Muscle layer of duodenum (tissue), 2 donors: ENCODE measurements around the gene CLASRP.
"Not testable (repeated sequence)": the region's sequence is repeated elsewhere in the genome, so short reads cannot be mapped to it uniquely, and the experiment has no call there.

Source experiments
- H3K27ac ChIP-seq: one replicate; pipeline ENCODE4 v1.7.0; 2013; ENCODE audit warnings: mild to moderate bottlenecking, low read length
- H3K27me3 ChIP-seq: one replicate; pipeline ENCODE4 v1.7.0; 2013; ENCODE audit warnings: low read depth, mild to moderate bottlenecking, control low read depth, low read length
- H3K36me3 ChIP-seq, 2 donors: one replicate each; pipeline ENCODE4 v1.7.0; 2013; ENCODE audit warnings: low read length in 2 of 2, control low read depth in 1 of 2, mild to moderate bottlenecking in 1 of 2; ENCODE audit not compliant: insufficient read depth in 2 of 2, control insufficient read depth in 1 of 2
- H3K4me1 ChIP-seq, 2 donors: one replicate each; pipeline ENCODE4 v1.7.0; 2013; ENCODE audit warnings: low read length in 2 of 2, mild to moderate bottlenecking in 2 of 2, control low read depth in 1 of 2, moderate library complexity in 1 of 2; ENCODE audit not compliant: insufficient read depth in 2 of 2, control insufficient read depth in 1 of 2
- H3K4me3 ChIP-seq, 2 donors: one replicate each; pipeline ENCODE4 v1.7.0; 2013; ENCODE audit warnings: low read length in 2 of 2, low read depth in 1 of 2, mild to moderate bottlenecking in 1 of 2
- H3K9me3 ChIP-seq, 2 donors: one replicate each; pipeline ENCODE4 v1.7.0; 2013; ENCODE audit warnings: low read length in 2 of 2, control low read depth in 1 of 2, mild to moderate bottlenecking in 1 of 2; ENCODE audit not compliant: control insufficient read depth in 1 of 2
- donor health status: healthy.

Gene CLASRP

DNA sequence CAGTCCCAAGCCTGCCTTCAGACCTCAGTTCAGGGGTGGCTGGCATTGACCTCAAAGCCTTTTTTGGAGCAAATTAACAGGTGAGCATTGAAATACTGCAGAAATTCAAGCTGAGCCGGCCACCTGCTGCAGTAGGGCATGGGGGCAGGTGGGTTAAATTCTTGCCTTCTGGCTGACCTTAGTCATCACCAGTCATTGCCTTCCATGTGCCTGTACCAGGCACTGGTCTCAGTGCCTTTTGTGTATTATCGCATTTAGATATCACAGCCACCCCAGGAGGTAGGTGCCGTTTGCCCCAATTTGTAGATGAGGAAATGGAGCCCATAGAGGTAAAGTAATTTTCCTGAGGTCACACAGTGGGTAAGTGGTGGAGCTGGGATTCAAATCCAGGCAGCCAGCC is 61.4 kb downstream of the CLASRP start:
- Histone ChIP-seq H3K36me3 (no peaks in the 10 kb centered on the region), H3K9me3 (no peaks in the 10 kb centered on the region), H3K4me1 (peaks cover 33 to 51% of the 10 kb centered on the region in 2 donors), H3K4me3 (no peak overlapping the region), H3K27ac (peak overlapping the region; percentile 19), H3K27me3 (no peaks in the 10 kb centered on the region)

DNA sequence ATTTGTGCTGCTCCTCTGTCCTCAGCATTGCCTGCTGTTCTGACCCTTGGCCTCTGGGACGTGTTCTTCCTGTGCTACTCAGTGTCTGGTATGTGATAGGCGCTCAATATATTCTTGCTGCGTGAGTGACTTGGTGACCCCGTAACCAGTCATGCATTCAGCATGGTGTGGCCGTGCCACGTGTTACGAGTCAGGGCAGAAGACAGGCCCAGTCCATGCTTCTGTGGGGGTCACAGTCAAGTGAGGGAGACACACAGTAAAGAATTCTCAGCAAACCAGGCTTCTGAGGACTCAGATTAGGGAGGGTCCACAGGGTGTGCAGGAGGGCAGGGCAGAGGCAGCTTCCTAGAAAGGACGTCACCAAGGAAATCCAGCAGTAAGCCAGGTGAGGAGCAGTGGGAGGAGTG is 62.0 kb downstream of the CLASRP start:
- Histone ChIP-seq H3K36me3 (no peaks in the 10 kb centered on the region), H3K27me3 (no peaks in the 10 kb centered on the region), H3K4me3 (no peak overlapping the region), H3K27ac (no peak overlapping the region), H3K4me1 (peaks cover 33 to 45% of the 10 kb centered on the region in 2 donors), H3K9me3 (no peaks in the 10 kb centered on the region)

DNA sequence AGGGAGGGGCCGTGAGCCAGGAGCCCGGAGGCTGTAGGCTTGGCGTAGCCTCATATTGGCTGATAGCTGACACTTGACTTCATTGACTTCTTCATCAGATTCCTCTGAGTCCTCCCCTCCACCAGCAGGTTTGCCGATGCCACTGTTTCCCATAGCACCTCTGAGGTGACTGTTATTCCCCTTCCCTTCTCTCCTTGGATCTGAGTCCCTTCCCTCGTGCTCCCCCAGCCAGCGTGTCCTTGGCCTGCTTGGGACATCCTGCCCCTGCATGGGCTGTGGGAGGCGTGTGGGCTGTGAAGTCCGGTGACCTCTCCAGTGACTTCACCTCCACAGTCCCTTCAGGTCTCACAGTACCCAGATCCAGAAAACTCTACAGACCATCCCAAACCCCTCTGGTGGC is 63.0 kb downstream of the CLASRP start:
- H3K27ac ChIP-seq = no peak overlapping the region
- H3K4me3 ChIP-seq = no peak overlapping the region
- no peaks in the 10 kb centered on the region for H3K27me3 ChIP-seq
- no peaks in the 10 kb centered on the region for H3K9me3 ChIP-seq
- H3K36me3 ChIP-seq = no peaks in the 10 kb centered on the region
- H3K4me1 ChIP-seq = peaks cover 33 to 37% of the 10 kb centered on the region in 2 donors

DNA sequence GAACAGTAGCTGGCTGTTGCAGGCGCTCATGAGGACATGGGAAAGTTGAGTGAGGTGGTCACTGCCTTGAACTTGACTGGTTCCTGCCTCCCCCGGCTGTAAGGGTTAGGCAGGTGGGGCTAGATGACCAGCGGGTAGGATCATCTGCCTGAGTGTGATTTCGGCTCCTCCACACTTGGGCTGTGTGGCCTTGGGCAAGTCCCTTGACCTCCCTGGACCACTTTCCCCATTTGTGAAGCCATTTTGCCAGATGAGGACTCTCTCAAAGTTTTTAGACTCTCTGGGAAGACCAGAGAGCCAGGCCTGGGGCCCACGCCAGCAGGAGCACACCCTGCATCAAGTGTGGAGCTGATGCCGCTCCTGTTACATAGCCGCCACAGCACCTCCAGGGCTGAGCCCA is 63.6 kb downstream of the CLASRP start:
- no peaks in the 10 kb centered on the region for H3K9me3 ChIP-seq
- no peaks in the 10 kb centered on the region for H3K27me3 ChIP-seq
- no peak overlapping the region for H3K4me3 ChIP-seq
- H3K36me3 ChIP-seq = no peaks in the 10 kb centered on the region
- peaks cover 32 to 33% of the 10 kb centered on the region in 2 donors for H3K4me1 ChIP-seq
- no peak overlapping the region for H3K27ac ChIP-seq

DNA sequence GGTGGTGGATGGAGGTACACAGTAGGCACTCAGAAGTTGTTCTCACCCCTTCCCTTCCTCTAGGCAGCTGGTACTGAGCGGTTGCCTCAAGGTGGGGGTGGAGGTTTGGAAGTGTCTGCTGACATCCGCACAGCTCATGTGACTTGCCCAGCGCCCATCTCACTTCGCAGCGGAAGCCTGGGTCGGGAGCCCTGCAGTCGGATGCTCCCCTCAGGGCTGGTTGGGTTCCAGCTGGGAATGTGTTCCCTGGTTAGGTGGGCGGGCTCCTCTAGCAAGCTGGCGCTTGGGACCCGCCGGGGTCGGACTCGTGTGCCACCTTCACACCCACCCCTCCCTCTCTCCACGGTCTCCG is 64.3 kb downstream of the CLASRP start:
- H3K27ac ChIP-seq = no peak overlapping the region
- peaks cover 26 to 28% of the 10 kb centered on the region in 2 donors for H3K4me1 ChIP-seq
- no peaks in the 10 kb centered on the region for H3K27me3 ChIP-seq
- H3K9me3 ChIP-seq = no peaks in the 10 kb centered on the region
- no peaks in the 10 kb centered on the region for H3K36me3 ChIP-seq
- H3K4me3 ChIP-seq = no peak overlapping the region

DNA sequence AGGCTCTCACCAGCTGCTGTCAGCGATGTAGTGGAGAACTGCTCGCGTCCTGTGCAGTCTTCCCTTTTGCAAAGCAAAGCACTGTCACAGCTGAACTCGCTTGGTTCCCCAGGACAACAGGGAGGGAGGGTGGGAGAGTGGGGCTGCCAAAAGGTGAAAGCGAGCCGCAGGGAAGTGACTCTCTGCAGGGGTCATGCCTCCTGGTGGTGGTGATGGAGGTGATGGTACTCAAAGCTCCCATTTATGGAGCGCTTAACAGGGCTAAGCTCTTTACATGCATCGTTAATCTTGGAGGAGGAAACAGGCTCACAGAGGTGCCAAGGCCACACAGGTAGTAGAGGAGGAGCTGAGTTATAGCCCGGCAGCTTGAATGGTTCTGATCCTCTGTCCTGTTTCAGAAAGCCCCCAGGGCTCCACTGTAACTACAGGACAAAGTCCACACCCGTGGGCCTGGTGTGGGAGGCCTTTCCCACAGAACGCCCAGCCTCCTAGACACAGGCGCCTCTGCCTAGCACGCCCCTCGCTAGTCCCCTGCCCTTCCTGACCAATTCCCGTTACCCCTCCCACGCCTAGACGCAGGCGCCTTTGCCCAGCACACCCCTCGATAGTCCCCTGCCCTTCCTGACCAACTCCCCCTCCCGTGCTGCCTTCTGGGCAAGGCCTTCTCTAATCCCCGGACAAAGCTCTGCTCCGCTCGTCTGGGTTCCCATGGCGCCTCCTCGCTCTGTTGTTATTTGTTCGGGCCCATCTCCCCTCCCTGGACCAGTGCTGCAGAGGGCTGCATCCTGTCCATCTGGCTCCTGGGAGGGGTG is 64.9 kb downstream of the CLASRP start:
- peaks cover 20 to 25% of the 10 kb centered on the region in 2 donors for H3K4me1 ChIP-seq
- H3K27ac ChIP-seq = no peak overlapping the region
- H3K4me3 ChIP-seq = no peak overlapping the region
- H3K9me3 ChIP-seq = no peaks in the 10 kb centered on the region
- no peaks in the 10 kb centered on the region for H3K36me3 ChIP-seq
- no peaks in the 10 kb centered on the region for H3K27me3 ChIP-seq

DNA sequence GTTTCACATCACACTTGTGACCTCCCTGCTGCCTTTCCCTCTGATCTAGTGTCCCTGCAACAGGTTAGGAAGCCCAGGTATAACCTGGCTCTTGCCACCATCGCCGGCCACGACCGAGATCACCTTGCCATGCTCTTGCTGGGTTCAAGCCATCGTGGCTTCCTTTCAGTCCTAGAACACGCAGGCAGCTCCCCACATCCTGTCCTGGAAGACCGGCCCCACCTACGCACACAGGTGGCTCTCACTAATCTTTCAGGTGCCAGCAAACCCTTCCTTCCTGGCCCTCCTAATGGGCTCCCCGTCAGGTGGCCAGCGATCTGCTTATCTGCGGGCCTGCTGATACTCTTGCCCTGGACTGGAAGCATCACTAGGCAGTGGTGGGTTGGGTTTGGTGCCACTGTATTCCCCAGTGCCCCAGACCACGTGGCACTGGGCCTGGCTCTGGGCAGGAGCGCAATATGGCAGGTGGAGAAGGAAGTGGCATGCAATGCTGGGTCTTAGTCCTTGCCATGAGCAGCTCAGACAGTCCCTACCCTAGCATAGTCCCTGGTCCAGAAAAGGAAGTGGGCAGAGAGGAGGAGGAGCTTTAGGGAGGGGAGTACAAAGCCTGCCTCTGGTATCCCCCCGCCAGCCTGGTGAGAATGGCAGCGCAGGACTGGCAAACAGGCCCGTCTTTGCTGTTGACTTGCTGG is 66.0 kb downstream of the CLASRP start:
- Histone ChIP-seq H3K9me3 (no peaks in the 10 kb centered on the region), H3K27me3 (no peaks in the 10 kb centered on the region), H3K4me1 (peaks cover 11 to 19% of the 10 kb centered on the region in 2 donors), H3K4me3 (no peak overlapping the region), H3K27ac (no peak overlapping the region), H3K36me3 (no peaks in the 10 kb centered on the region)

DNA sequence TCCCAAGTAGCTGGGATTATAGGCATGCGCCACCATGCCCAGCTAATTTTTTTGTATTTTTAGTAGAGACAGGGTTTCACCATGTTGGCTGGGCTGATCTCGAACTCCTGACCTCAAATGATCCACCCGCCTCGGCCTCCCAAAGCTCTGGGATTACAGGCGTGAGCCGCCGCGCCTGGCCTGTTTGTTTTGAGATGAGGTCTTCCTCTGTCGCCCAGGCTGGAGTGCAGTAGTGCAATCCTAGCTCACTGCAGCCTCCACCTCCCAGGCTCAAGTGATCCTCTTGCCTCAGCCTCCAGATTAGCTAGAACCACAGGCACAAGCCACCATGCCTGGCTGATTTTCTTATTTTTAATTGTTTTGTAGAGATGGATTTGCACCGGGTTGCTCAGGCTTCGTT is 67.5 kb downstream of the CLASRP start:
- H3K36me3 ChIP-seq, H3K27me3 ChIP-seq, H3K27ac ChIP-seq, H3K9me3 ChIP-seq, H3K4me3 ChIP-seq: not testable (repeated sequence)
- peaks cover 11 to 14% of the 10 kb centered on the region in 2 donors for H3K4me1 ChIP-seq

DNA sequence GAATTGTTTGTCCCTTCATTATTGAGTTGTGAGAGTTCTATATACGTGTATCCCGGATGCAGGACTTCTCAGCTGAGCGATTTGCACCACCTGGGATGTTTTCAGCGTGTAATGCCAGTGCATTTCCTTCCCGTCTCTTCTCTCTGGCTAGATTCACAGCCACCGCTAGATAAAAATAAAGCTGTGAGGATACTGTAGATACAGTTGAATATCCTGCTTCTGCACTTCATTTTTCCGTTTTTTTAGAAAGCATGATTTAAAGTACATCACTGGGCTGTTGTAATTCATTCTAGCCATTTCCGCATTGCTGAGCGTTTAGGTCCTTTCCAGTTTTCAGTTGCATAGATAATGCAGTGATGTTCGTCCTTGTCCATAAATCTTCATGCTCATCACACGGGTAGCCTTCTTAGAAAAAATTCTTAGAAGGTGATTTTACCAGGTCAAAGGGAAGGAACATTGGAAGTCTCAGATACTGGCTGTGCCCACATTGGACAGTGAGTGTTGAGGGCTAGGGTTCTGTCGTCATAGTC is 68.8 kb downstream of the CLASRP start:
- H3K4me1 ChIP-seq = peaks cover 11 to 14% of the 10 kb centered on the region in 2 donors
- H3K27me3 ChIP-seq = no peaks in the 10 kb centered on the region
- H3K27ac ChIP-seq = no peak overlapping the region
- no peaks in the 10 kb centered on the region for H3K36me3 ChIP-seq
- no peak overlapping the region for H3K4me3 ChIP-seq
- no peaks in the 10 kb centered on the region for H3K9me3 ChIP-seq

DNA sequence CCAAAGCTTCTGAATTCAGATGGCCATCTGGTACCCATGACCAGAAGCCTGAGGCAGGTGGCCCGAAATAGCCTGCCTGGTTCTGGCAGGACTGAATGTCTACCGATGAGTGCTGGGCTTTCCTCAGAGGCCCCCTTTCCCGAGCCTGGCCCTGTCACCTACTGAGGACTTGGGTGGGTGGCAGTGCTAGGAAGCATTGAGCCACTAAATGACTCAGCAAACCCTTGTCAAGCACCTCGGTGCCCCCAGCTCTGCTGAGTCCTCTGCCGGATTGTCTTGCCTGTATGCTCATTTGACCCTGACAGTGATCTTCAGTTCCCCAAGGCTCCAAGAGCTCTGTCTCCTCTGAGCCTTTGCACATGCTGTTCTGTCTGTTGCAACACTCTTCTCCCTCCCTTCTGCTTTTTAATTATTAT is 72.0 kb downstream of the CLASRP start:
- Histone ChIP-seq H3K4me1 (no peaks in the 10 kb centered on the region), H3K4me3 (no peak overlapping the region), H3K9me3 (no peaks in the 10 kb centered on the region), H3K27me3 (no peaks in the 10 kb centered on the region), H3K27ac (no peak overlapping the region), H3K36me3 (no peaks in the 10 kb centered on the region)

DNA sequence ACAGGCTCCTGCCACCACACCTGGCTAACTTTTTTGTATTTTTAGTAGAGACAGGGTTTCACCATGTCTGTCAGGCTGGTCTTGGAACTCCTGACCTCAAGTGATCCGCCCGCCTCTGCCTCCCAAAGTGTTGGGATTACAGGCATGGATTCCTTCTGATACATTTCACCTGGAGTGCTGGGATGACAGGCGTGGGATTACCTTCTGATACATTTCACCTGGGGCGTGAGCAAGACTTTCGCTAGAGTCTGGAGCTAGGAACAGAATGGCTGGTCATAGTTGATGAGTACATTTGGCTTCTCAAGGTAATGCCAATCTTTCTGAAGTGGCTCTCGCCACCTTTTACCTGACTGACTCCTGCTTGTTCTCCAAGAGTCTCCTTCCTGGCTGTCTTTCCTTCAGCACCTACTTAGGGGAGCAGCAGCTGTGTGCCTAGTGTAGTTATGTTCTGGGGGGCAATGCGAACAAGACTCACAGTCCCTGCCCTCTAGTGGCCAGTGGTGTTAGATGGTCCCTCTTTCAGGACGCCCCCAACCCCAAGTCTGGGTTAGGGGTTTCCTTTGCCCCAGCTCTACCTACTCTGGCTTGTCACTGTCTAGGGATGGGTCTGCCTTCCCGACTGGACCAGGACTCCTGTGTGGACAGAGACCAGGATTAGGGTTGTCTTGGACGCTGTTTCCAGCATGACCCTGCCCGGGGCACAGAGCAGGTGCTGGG is 73.4 kb downstream of the CLASRP start:
- H3K9me3 ChIP-seq = no peaks in the 10 kb centered on the region
- no peaks in the 10 kb centered on the region for H3K27me3 ChIP-seq
- no peak overlapping the region for H3K4me3 ChIP-seq
- no peaks in the 10 kb centered on the region for H3K36me3 ChIP-seq
- no peak overlapping the region for H3K27ac ChIP-seq
- H3K4me1 ChIP-seq = peaks cover 0 to 10% of the 10 kb centered on the region in 2 donors
